ENCODE measurements around the gene DAB2. TPM values are rescaled to one million over a fixed set of nuclear protein-coding genes. Genes with fewer than 3 reads are reported as not detected.

The DAB2 gene
- total and polyA plus RNA-seq, 2 donors (not counting 1 experiment from before 2014, with no cell fraction given): 0.03 to 0.47 TPM

- H3K9ac ChIP-seq (ENCODE audit: low read length): no peak overlapping the region
- peaks cover 8% of the 10 kb centered on the region for H3K9me3 Mint-ChIP-seq (ENCODE audit: insufficient read depth)
- H3K27me3 ChIP-seq (replicated peaks in 1 of 4; ENCODE audit: control extremely low read depth in 1 of 4, control insufficient read depth in 3 of 4, insufficient read depth in 4 of 4, low read length in 3 of 4): no peaks in the 10 kb centered on the region
- H3K9me3 ChIP-seq (ENCODE audit: control extremely low read depth in 1 of 3, control insufficient read depth in 2 of 3, insufficient read depth in 1 of 3, low read length in 2 of 3): peaks cover 0 to 8% (median 8%) of the 10 kb centered on the region in 3 donors
- POLR2A ChIA-PET: no interaction called here
- H3K27ac Mint-ChIP-seq: no peak overlapping the region
- no peak overlapping the region for H3K27ac ChIP-seq (ENCODE audit: low read length in 2 of 2)
- H2AFZ ChIP-seq (ENCODE audit: insufficient read depth, low read depth, low read length, poor library complexity, severe bottlenecking): no peak overlapping the region
- H3K4me1 Mint-ChIP-seq: peaks cover 2% of the 10 kb centered on the region
- H3K4me1 ChIP-seq (ENCODE audit: control insufficient read depth in 2 of 2, insufficient read depth in 2 of 2, low read length in 2 of 2): no peaks in the 10 kb centered on the region
- no peaks in the 10 kb centered on the region for H3K27me3 Mint-ChIP-seq
- H3K4me3 Mint-ChIP-seq: no peak overlapping the region
- no peaks in the 10 kb centered on the region for H3K79me2 ChIP-seq (ENCODE audit: control insufficient read depth, insufficient read depth, low read length)
- no peak overlapping the region for H3K4me2 ChIP-seq (replicated peaks; ENCODE audit: low read depth, low read length, poor library complexity, severe bottlenecking)
- intact Hi-C loops (cut with micrococcal nuclease): no loop called here
- no peaks in the 10 kb centered on the region for H3K36me3 ChIP-seq (replicated peaks in 1 of 2; ENCODE audit: control extremely low read depth in 1 of 2, control insufficient read depth in 1 of 2, extremely low read depth in 1 of 2, insufficient read depth in 2 of 2, low read length in 1 of 2)
- no peak overlapping the region for H3K4me3 ChIP-seq (ENCODE audit: control extremely low read depth in 1 of 5, extremely low read depth in 1 of 5, insufficient read depth in 1 of 5, low read depth in 2 of 5, low read length in 4 of 5)
- CTCF ChIA-PET: no interaction called here
- TF ChIP-seq CTCF (IDR thresholded peaks at IDR 0.05) (no peak), EZH2 (IDR thresholded peaks at IDR 0.05; ENCODE audit: borderline replicate concordance, insufficient read depth, low read depth, low read length, poor library complexity, severe bottlenecking) (no peak)
- WGBS (ENCODE audit: insufficient coverage): 60% methylated on average over 1 of the region's 1 CpG
- H4K20me1 ChIP-seq (ENCODE audit: control insufficient read depth, insufficient read depth, low read length, poor library complexity, severe bottlenecking): no peaks in the 10 kb centered on the region
- DNase-seq (no peak), ATAC-seq (ENCODE audit: low read depth) (no peak)
Measured at GRCh38 chr5:39353717-39354399, 70.9 kb downstream of the DAB2 start.

GRCh38 chr5:39352951-39353350 lies 71.8 kb downstream of the DAB2 start:
- POLR2A ChIA-PET: no interaction called here
- Histone ChIP-seq H3K4me2 (replicated peaks; ENCODE audit: low read depth, low read length, poor library complexity, severe bottlenecking) (no peak overlapping the region), H3K27me3 (replicated peaks in 1 of 4; ENCODE audit: control extremely low read depth in 1 of 4, control insufficient read depth in 3 of 4, insufficient read depth in 4 of 4, low read length in 3 of 4) (no peaks in the 10 kb centered on the region), H3K9ac (ENCODE audit: low read length) (no peak overlapping the region), H3K79me2 (ENCODE audit: control insufficient read depth, insufficient read depth, low read length) (no peaks in the 10 kb centered on the region), H3K36me3 (replicated peaks in 1 of 2; ENCODE audit: control extremely low read depth in 1 of 2, control insufficient read depth in 1 of 2, extremely low read depth in 1 of 2, insufficient read depth in 2 of 2, low read length in 1 of 2) (no peaks in the 10 kb centered on the region), H3K4me1 (ENCODE audit: control insufficient read depth in 2 of 2, insufficient read depth in 2 of 2, low read length in 2 of 2) (no peaks in the 10 kb centered on the region), H3K4me3 (ENCODE audit: control extremely low read depth in 1 of 5, extremely low read depth in 1 of 5, insufficient read depth in 1 of 5, low read depth in 2 of 5, low read length in 4 of 5) (no peak overlapping the region), H4K20me1 (ENCODE audit: control insufficient read depth, insufficient read depth, low read length, poor library complexity, severe bottlenecking) (no peaks in the 10 kb centered on the region), H3K9me3 (ENCODE audit: control extremely low read depth in 1 of 3, control insufficient read depth in 2 of 3, insufficient read depth in 1 of 3, low read length in 2 of 3) (peaks cover 0 to 8% (median 8%) of the 10 kb centered on the region in 3 donors), H2AFZ (ENCODE audit: insufficient read depth, low read depth, low read length, poor library complexity, severe bottlenecking) (no peak overlapping the region), H3K27ac (ENCODE audit: low read length in 2 of 2) (no peak overlapping the region)
- Mint-ChIP-seq H3K9me3 (ENCODE audit: insufficient read depth) (peaks cover 8% of the 10 kb centered on the region), H3K4me1 (peaks cover 2% of the 10 kb centered on the region), H3K27me3 (no peaks in the 10 kb centered on the region), H3K4me3 (no peak overlapping the region), H3K27ac (no peak overlapping the region)
- WGBS (ENCODE audit: insufficient coverage): 86% methylated on average over 1 of the region's 1 CpG
- no peak for DNase-seq
- ATAC-seq (ENCODE audit: low read depth): no peak
- CTCF ChIA-PET: no interaction called here
- intact Hi-C loops (cut with micrococcal nuclease): no loop called here
- no peak for TF ChIP-seq EZH2 (IDR thresholded peaks at IDR 0.05; ENCODE audit: borderline replicate concordance, insufficient read depth, low read depth, low read length, poor library complexity, severe bottlenecking)
- TF ChIP-seq CTCF (IDR thresholded peaks at IDR 0.05): no peak
